Measurements from ENCODE around the gene TNK2. TPM values are rescaled to one million over a fixed set of nuclear protein-coding genes. Genes with fewer than 3 reads are reported as not detected.

The TNK2 gene
- total and polyA plus RNA-seq, 2 of the 8 experiments (the other 6 are each of a cell fraction or from before 2014, with no cell fraction given) = 10.4 to 33.9 TPM

DNA sequence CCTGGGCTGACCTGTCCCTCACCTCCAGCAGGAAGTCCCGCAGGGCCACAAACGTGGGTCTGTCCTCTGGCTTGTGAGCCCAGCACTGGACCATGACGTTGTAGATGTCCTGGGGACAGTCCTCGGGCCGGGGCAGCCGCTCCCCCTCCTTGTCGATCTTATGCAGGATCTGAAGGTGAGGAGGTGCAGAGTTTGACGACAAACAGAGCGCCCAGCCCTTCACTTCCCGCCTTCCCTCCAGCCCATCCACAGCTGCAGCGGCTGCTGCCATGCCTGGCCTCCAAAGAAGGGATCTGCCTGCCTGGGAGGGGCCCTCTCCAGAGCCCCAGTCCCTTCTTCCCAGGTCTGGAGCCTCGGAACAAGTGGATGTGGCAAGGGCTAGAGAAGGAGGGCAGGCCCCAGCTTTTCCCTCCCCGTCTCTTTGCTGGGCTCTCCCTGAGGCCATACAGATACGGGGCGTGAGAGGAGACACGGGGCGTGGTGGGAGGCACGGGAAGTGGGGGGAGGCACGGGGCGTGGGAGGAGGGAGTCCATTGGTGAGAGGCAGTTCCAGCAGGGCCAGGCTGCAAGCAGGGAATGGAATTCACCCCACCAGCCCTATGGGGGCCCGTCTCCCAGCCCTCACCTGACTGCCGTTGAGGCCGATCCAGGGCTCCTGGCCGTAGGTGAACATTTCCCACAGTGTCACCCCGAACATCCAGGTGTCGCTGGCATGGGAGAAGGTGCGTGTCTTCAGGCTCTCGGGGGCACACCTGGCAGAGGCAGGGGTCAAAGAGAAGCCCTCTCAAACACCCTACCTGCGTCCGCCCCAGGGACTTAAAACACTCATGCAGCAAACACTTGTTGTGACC lies 29.7 kb downstream of the TNK2 start:
- H3K18ac ChIP-seq (ENCODE audit: extremely low read depth, low read length) = no peak overlapping the region
- no peak for TF ChIP-seq TCF12 (IDR thresholded peaks at IDR 0.05; ENCODE audit: low read depth, low read length)
- TF ChIP-seq EP300 (IDR thresholded peaks at IDR 0.05; ENCODE audit: borderline replicate concordance in 1 of 2, low read depth in 2 of 2, low read length in 2 of 2) = no peak
- TF ChIP-seq SP1 (IDR thresholded peaks at IDR 0.05; ENCODE audit: low read depth, low read length) = no peak
- TF ChIP-seq, protein P1, sequence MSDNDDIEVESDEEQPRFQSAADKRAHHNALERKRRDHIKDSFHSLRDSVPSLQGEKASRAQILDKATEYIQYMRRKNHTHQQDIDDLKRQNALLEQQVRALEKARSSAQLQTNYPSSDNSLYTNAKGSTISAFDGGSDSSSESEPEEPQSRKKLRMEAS (IDR thresholded peaks at IDR 0.05) = no peak
- no peak for TF ChIP-seq HDAC2 (IDR thresholded peaks at IDR 0.05; ENCODE audit: borderline replicate concordance in 1 of 2, low read depth in 2 of 2, low read length in 2 of 2)
- no peak for TF ChIP-seq POLR2AphosphoS5 (IDR thresholded peaks at IDR 0.05; ENCODE audit: low read depth, low read length)
- no peak for TF ChIP-seq BACH1 (IDR thresholded peaks at IDR 0.05; ENCODE audit: low read length)
- TF ChIP-seq CBX8 (IDR thresholded peaks at IDR 0.05; ENCODE audit: borderline replicate concordance, low read depth, low read length) = no peak
- no peak for TF ChIP-seq RNF2 (IDR thresholded peaks at IDR 0.05; ENCODE audit: borderline replicate concordance, low read depth, low read length, missing control alignments, poor library complexity, severe bottlenecking)
- no peak for TF ChIP-seq CTBP2 (IDR thresholded peaks at IDR 0.05; ENCODE audit: borderline replicate concordance, insufficient read depth, insufficient read length, low read length)
- TF ChIP-seq NANOG (IDR thresholded peaks at IDR 0.05; ENCODE audit: insufficient read depth, low read depth, low read length, poor library complexity, severe bottlenecking) = no peak

More for the DNA sequence above, 29.7 kb downstream of the TNK2 start:
- Histone ChIP-seq H2AK5ac (ENCODE audit: low read depth, low read length) (no peak overlapping the region), H3K56ac (replicated peaks; ENCODE audit: insufficient read length, low read depth, low read length) (no peak overlapping the region), H3K4me1 (replicated peaks in 1 of 4; ENCODE audit: control insufficient read depth in 3 of 4, insufficient read depth in 4 of 4, low read length in 3 of 4) (no peaks in the 10 kb centered on the region; a peak in 1 of 7 replicates), H2BK15ac (ENCODE audit: low read length) (no peak overlapping the region), H2AFZ (ENCODE audit: low read length) (no peak overlapping the region), H2BK20ac (ENCODE audit: low read length) (no peak overlapping the region), H3K9ac (replicated peaks in 1 of 4; ENCODE audit: extremely low read depth in 1 of 4, low read depth in 3 of 4, low read length in 3 of 4) (no peak overlapping the region), H2BK12ac (ENCODE audit: low read depth, low read length) (no peak overlapping the region), H3K36me3 (ENCODE audit: control insufficient read depth in 2 of 4, insufficient read depth in 4 of 4, low read length in 3 of 4) (peaks cover 0 to 18% (median 0%) of the 10 kb centered on the region in 4 experiments; a peak in 3 of 8 replicates), H4K20me1 (replicated peaks in 1 of 2; ENCODE audit: control insufficient read depth in 1 of 2, insufficient read depth in 2 of 2, low read length in 2 of 2) (peaks cover 3 to 10% of the 10 kb centered on the region in 2 experiments), H3K27me3 (replicated peaks in 1 of 4; ENCODE audit: control insufficient read depth in 3 of 4, extremely low read depth in 1 of 4, insufficient read depth in 3 of 4, low read length in 3 of 4) (no peaks in the 10 kb centered on the region), H4K8ac (ENCODE audit: extremely low read depth, insufficient read depth, low read length) (no peak overlapping the region; the same call in 1 of the 2 replicates), H3K79me1 (ENCODE audit: low read depth, low read length) (peaks cover 2% of the 10 kb centered on the region; the same call in 1 of the 2 replicates), H3K9me3 (ENCODE audit: insufficient read depth in 2 of 2, low read depth in 1 of 2, low read length in 1 of 2) (no peaks in the 10 kb centered on the region), H3K23ac (ENCODE audit: insufficient read length) (no peak overlapping the region), H3K4me3 (ENCODE audit: extremely low read depth in 1 of 4, insufficient read depth in 2 of 4, low read depth in 3 of 4, low read length in 4 of 4) (no peak overlapping the region), H4K5ac (ENCODE audit: insufficient read length, low read depth, low read length) (no peak overlapping the region), H3K4me2 (ENCODE audit: insufficient read depth in 1 of 2, low read depth in 2 of 2, low read length in 2 of 2) (no peak overlapping the region), H3K14ac (ENCODE audit: insufficient read length) (no peak overlapping the region), H2BK120ac (replicated peaks; ENCODE audit: low read depth, low read length) (no peak overlapping the region), H3K27ac (ENCODE audit: low read depth, low read length) (no peak overlapping the region), H3K4ac (replicated peaks; ENCODE audit: insufficient read length, low read depth, low read length) (no peak overlapping the region), H4K91ac (replicated peaks; ENCODE audit: insufficient read length, low read length) (no peak overlapping the region), H3K79me2 (ENCODE audit: control insufficient read depth in 1 of 2, insufficient read depth in 2 of 2, low read length in 2 of 2) (no peaks in the 10 kb centered on the region), H2BK5ac (ENCODE audit: low read depth, low read length) (no peak overlapping the region), H3K23me2 (ENCODE audit: low read depth, low read length) (no peaks in the 10 kb centered on the region)
- CTCF ChIA-PET (ENCODE audit: partially characterized antibody) = interaction anchor here (0.8 to 3.6 kb wide), 6 partner anchors 11 to 26 kb away, joined by 3 to 20 read pairs (median 6); no protein-coding TSS in a partner anchor
- WGBS, 2 experiments (ENCODE audit: extremely low coverage in 1 of 2, insufficient coverage in 1 of 2, insufficient read length in 1 of 2, insufficient replicate concordance in 2 of 2, low coverage in 1 of 2, low lambda C conversion rate in 2 of 2, missing lambda C conversion rate in 1 of 2) = 89% methylated on average over 16 of the region's 30 CpGs; no CpG with 5 or more reads in 1 of the 2 experiments
- FAIRE-seq = no peak
- DNase-seq (ENCODE audit: low read depth in 1 of 2, low spot score in 2 of 2) = no peak
- POLR2A ChIA-PET (ENCODE audit: partially characterized antibody) = no interaction called here
